Measurements from ENCODE around the gene MMEL1. TPM values are rescaled to one million over a fixed set of nuclear protein-coding genes. Genes with fewer than 3 reads are reported as not detected.

Gene MMEL1
- total RNA-seq, 1 donor from 2014 or later: 1.4 TPM

DNA sequence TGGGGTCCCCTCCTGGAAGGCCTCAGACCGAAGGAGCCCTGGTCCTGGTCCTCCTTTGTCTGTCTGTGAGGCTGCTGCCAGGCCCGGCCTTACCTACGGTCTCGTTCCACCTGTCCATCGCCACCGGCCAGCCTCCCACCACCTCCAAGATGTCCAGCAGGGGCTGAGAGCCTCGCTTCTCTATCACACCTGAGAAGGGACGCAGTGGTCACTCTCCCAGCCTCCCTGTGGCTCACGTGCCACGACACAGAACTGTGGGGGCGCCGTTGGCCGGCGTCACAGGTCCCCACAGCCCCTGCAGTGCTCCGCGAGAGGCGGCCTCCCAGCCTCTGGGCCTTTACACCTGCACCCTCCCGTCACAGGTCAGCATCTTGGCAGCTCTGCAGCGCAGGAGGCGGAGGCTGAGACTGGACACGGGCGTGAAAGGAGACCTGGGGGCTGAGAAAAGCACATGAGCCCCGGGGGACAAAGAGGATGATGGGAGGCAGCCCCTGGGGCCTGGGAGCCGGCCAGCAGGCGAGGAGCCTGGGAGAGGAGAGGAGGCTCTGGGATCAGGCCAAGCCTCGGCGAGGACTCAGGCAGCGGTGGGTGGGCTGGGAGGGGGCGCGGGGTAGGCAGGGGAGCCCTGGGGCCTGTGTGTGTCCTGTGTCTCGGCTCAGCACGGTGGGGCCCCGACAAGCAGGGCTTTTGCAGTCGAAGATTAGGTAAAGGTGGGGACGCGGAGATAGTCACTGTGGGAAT is 25.8 kb downstream of the MMEL1 start:
- no peak for DNase-seq (ENCODE audit: low read depth in 2 of 2)

DNA sequence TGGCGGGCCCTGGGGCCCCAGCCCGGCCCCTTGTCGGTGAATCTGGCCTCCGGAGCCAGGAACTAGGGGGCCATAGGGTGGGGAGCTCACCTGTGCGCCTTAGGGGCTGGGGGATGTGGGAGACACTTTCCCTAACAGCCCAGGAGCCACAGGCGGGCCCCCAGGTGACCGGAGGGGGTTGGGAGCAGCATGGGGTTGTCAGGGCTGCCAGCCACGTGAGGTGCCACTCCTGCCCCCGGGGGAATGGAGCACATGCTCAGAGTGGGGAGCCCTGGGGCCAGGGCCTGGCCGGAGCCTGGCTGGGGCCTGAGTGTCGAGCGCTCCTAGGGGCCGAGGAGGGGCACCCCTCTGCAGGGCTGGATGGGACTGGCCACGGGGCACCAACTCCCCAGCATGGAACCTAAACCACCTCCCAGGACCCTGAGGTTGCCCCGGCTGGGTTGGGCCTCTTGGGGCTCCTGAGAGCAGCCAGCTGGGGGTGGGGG is 26.4 kb downstream of the MMEL1 start:
- DNase-seq (ENCODE audit: low read depth in 2 of 2): no peak

DNA sequence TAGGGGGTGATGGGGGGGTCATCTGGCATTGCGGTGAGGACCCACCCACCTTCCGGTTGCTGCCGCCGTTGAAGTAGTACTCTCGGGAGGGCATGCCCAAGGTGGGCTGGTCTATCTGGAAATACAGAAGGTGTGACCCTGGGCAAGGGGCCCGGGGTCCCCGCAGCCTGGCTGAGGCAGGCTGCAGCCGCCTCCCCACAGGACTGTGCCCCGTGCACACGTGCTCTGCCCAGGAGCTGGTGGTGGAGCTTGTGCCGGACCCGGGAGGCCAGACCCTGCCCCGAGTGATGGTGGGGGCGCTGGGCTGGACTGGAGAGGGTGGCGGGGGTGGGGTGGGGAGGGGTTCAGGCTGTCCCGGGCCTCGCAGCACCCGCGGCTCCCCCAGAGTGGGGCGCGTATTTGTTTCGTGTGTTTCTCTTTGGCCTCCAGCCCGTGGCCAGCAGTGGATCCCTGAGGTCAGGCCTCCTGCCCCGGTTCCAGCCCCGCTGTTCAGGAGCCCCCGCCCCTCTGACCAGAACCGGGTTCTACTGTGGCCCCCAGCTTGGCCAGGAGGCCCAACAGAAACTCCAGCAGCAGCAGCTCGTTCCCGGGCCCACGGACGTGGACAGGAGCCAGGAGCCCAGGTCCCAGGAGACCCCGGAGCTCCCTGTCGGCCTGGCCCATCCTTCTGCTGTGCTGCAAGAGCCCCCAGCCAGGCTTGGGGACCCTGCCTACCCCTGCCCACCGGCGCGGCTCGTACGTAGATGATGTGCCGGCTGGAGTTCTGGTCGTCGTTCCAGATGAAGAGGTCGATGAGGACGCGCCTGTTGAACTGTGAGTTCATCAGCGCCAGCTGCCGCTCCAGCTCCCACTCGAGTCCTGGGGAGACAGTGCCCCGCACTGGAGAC is 27.1 kb downstream of the MMEL1 start:
- DNase-seq (ENCODE audit: low read depth in 2 of 2): no peak

- no peak for DNase-seq (ENCODE audit: low read depth in 2 of 2)
Measured at GRCh38 chr1:2604844-2605508, 27.8 kb downstream of the MMEL1 start.

GRCh38 chr1:2604156-2604843 is 28.5 kb downstream of the MMEL1 start:
- no peak for DNase-seq (ENCODE audit: low read depth in 2 of 2)

- no peak for DNase-seq (ENCODE audit: low read depth in 2 of 2)
Measured at GRCh38 chr1:2603521-2604155, 29.2 kb downstream of the MMEL1 start.

DNA sequence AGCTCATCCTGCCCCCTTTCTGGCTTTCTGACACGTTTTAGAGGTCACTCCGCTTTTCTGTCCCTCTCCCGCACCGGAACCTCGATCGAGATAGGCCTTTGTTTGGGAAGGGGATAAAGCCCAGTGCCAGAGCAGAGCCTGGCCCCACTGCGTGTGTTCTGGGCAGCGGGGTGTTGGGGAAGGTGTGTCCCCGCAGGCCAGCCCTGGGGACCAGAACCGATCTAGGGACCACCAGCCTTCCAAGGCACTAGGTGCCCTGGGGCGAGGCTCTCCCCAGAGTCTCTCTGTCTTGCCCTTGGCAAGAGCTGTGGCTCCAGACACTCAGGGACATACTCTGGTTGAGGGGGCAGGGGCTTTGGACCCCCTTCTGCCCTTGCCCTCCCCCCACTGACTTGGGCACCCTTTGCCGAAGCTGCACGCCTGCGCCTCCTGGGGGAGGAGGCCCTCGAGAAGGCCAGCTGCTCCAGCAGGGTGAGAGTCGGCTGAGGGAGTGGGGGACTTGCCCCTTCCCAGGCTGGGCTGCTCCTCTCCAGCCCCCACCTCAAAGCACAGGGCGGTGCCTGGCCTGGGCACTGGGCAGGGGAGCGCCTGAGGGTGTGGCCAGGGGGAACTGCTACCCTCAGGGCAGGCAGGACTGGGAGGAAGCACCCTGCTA is 29.8 kb downstream of the MMEL1 start:
- no peak for DNase-seq (ENCODE audit: low read depth in 2 of 2)

DNA sequence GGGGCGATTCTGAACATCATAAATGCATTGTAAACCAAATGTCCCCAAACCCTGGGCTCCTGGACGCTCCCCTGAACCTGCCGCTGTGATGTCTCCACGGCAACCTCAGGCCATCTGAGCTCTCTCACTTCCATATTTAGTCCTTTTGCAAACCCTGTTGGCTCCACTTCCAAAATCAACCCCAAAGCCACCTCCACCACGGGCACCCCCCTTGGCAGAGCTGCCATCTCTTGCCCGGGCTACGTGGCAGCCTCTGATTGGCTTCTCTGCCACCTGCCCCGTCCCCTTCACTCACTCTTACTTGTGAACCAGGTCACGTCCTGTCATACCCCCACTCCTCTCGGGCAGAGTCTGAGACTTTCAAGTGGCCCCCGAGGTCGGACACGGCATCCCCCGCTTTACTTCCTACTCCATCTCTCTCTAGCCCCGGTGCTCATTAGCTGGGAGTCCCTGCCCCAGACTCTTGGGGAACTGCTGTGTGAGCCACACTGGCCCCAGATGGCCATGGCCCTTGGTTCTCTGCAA is 30.4 kb downstream of the MMEL1 start:
- no peak for DNase-seq (ENCODE audit: low read depth in 2 of 2)

GRCh38 chr1:2601721-2602303 is 31.0 kb downstream of the MMEL1 start:
- no peak for DNase-seq (ENCODE audit: low read depth in 2 of 2)

DNA sequence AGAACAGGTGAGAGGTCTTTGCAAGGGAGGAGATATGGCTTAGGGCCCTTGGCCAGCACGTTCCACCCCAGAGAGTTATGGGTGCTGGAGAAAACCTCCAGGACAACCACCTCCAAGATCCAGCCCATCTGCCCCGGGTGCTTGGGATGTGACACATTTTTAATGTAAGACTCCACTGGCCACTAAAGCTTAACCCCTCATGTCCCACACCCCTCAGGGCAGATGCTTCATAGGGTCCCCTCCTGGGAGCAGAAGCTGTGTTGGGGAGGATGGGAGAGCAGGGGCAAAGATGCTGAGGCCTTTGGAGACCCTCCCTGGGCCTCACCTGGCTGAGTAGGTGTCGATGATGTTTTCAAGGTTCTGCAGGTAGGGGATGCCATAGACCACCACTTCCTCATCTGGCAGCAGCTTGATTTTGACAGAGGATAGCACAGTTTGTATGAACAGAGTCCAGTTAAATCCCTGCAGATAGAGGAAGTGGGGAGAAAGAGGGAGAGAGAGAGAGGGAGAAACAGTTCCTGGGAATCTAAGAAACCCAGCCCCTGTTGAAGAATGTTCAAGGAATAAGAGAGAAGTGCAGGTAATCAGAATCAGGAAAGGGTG is 34.4 kb downstream of the MMEL1 start:
- no peak for DNase-seq (ENCODE audit: low read depth in 2 of 2)

DNA sequence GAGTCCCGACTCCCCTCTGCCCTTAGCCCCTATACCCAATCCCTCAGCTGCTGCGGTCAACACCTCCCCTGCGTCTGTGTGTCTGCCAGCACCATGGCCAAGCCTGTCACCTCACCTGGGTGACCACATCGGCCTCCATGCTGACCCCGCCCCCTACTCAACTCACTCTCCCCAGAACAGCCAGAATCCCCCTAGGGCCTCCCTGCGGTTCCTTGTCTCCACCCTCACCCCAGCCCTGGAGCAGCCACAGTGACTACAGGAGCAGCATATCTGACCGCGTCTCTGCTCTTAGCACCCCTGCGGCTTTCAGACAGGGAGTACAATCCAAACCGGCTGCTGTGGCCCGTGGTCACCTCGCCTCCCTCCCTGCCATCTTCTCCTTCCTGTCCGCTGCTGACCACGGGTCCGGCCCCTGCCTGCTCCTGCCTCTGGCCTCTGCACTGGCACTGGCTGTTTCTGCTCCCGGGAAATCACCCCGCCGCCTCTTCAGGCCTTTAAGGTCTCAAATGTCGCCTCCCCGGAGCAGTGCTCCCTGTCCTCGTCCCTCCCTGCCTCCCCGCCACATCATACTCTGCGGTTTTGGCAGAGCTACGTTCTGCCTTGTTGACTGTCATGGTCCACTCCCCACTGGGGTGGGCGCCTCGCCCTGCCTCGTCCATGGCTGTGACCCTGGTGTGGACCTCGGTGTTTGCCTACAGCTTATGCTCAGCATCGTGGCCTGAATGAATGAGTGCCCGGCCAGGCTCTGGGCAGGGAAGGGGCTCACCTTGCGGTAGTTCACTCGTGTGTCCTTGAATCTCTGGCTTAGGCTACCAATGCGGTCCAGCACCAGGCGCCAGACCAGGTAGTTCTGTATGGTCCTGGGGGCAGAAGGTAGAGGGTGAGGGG is 35.1 kb downstream of the MMEL1 start:
- DNase-seq (ENCODE audit: low read depth in 2 of 2): no peak

DNA sequence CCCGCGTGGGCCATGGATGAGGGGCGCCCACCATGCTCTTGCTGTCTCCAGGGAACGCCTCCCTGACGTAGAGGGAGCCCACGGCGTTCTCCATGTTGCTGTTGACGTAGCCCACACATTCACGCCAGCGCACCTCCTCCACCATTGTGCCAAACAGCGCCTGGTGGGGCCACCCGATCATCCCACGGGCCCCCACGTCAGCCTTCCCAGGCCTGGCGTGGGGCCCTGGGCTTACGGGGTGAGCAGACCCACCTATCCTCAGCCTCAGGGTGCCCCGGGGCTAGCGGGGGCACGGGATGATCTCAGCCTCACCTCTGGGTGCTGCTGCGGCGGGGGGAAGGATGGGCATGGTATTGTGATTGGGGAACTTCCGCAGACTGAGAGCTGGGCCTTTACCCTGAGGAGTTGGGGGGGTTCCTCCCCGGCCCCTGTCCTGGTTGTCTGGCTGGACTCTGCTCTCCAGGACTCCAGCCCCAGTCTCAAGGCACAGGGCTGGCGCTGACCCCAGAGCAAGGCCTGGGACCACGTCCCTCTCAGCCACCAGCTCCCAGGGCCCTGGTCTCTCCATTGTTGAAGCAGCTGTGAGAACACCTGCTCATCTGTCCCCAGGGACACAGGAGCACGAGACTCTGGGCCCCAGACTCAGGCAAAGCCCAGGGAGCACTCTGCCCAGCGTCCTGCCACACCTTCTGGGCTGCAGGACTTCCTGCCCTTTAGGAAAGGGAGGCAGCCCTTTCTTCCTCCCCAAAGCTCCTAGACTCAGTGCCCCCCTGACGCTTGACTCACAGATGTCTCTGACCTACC is 36.1 kb downstream of the MMEL1 start:
- DNase-seq (ENCODE audit: low read depth in 2 of 2): no peak

DNA sequence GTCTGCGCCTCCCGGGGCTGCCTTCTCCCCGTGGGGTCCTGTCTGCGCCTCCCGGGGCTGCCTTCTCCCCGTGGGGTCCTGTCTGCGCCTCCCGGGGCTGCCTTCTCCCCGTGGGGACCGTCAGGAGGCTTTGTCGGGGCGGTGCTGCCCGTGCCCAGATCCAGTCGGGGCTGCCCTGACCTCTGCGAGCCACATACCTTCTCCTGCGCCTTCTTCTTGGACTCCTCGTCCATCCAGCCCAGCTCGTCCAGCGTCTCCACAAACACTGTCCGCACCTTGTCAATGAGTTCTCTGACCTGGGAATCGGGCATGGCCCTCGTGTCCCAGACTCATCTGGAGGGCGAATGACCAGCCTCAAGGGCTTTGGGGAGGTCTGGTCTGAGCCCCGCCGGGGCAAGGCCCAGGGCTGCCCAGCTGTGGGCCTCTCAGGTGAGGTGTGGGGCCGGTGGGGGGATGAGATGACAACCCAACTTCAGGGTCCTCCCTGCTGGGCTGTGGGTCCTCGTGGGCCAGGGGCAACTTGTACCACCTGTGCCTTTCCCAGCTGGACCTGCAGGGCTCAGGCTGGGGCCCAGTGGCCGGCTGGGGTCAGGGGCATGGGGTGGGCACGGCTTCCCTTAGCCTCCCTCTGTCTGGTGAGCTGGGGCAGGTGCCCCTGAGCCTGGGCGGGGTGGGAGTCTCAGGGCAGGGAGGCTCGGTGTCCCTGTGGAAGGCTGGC is 36.8 kb downstream of the MMEL1 start:
- DNase-seq (ENCODE audit: low read depth in 2 of 2): no peak

DNA sequence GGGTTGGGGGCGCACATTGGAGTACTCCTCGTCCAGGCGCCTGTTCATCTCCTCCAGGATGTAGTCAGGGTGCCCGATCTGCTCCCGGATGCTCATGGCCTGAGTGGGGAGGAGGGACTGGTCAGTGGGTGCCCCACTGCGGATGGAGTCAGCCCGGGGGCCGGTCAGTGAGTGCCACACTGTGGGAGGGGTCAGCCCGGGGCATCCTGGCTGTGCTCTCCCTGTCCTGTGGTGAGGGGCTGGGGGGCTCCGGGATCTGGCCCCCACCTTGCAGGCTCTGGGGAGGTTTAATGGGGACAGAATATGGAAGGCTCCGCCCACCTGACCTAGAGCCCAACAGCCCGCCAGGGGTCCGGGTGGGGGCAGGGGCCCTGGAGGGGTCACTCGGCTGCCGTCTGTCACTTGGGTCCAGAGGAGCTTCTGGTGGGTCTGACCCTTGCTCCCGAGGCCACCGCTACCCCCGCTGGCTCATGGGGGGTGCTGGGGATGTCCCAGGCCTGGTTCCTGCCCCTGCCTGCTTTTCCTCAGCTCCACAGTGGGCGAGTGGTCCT is 37.5 kb downstream of the MMEL1 start:
- DNase-seq (ENCODE audit: low read depth in 2 of 2): no peak

DNA sequence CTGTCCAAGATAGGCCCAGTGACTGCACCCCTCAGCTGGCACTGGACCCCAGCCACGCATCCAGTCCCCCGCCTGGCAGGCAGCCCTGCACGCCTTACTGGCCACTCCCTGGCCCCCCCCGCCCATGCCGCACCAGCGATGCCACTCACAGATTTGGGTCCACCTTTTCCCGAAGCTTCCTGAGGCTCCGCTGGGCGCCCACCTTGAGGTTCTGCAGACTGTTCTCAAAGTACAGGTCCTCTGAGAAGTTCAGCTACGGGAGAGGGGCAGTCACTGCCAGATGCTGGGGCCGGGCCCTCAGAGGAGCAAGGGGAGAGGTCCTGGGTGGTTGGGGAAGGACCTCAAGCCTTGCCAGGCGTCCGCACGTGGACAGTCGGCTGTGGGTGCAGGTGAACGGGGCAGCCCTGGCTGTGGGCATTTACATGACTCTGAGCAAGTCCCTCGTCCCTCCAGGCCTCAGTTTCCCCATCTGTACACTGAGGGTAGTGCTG is 38.1 kb downstream of the MMEL1 start:
- no peak for DNase-seq (ENCODE audit: low read depth in 2 of 2)

GRCh38 chr1:2594001-2594640 is 38.7 kb downstream of the MMEL1 start:
- DNase-seq (ENCODE audit: low read depth in 2 of 2): peak; percentile 61 to 78

All from lung microvascular endothelial cell (primary cell).